ENCODE results near the gene BCAS3.

The BCAS3 gene

DNA sequence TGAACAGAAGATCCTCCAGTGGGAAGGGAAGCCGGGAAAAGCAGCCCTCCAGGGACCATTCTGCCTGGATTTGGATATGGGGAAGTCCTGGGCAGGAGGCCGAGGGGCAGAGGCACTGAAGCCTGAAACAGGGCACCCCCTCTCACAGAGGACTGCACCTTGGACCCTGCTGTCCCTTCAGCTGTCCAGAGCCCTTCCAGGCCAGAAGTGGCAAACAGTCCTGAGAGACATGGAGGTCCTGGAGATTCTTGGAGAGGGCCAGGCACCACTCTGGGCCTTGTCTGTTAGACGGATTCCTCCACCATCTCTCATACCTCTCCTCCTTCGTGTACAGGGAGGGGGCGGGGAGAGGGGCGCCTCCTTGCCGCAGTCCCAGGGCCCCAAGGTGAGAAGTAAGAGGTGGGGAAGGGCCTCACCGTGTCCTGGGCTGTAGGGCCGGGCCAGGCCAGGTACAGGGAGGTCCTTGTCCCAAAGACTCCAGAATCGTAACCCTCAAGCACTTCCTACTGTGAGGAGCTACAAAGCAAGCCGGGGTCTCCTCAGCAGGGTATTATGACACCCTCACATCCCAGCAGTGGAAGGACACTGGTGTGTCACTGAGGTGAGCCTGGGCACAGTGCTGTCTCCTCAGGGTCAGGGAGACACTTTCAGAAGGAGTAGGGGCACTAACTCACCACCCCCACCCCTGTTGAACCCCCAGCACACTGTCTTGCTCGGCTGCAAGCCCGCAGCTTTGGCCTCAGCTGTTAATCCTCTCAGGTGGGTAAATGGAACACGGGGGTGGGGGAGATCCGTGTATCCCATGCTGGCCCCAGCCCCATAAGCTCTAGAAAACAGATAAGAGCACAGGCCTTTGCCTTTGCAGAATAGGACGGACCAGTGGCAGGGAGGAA lies 705.4 kb downstream of the BCAS3 start:
- no peak overlapping the region for H3K27ac Mint-ChIP-seq
- no peaks in the 10 kb centered on the region for H3K9me3 Mint-ChIP-seq
- no peak overlapping the region for H3K4me3 Mint-ChIP-seq
- H3K36me3 Mint-ChIP-seq (ENCODE audit: low read depth) = no peaks in the 10 kb centered on the region
- no peak for DNase-seq
- H3K4me1 Mint-ChIP-seq = peaks cover 55% of the 10 kb centered on the region
- TF ChIP-seq, protein P1, sequence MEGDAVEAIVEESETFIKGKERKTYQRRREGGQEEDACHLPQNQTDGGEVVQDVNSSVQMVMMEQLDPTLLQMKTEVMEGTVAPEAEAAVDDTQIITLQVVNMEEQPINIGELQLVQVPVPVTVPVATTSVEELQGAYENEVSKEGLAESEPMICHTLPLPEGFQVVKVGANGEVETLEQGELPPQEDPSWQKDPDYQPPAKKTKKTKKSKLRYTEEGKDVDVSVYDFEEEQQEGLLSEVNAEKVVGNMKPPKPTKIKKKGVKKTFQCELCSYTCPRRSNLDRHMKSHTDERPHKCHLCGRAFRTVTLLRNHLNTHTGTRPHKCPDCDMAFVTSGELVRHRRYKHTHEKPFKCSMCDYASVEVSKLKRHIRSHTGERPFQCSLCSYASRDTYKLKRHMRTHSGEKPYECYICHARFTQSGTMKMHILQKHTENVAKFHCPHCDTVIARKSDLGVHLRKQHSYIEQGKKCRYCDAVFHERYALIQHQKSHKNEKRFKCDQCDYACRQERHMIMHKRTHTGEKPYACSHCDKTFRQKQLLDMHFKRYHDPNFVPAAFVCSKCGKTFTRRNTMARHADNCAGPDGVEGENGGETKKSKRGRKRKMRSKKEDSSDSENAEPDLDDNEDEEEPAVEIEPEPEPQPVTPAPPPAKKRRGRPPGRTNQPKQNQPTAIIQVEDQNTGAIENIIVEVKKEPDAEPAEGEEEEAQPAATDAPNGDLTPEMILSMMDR (IDR thresholded peaks at IDR 0.05) = no peak
- peaks cover 27% of the 10 kb centered on the region for H3K27me3 Mint-ChIP-seq (ENCODE audit: low read depth, poor library complexity)

DNA sequence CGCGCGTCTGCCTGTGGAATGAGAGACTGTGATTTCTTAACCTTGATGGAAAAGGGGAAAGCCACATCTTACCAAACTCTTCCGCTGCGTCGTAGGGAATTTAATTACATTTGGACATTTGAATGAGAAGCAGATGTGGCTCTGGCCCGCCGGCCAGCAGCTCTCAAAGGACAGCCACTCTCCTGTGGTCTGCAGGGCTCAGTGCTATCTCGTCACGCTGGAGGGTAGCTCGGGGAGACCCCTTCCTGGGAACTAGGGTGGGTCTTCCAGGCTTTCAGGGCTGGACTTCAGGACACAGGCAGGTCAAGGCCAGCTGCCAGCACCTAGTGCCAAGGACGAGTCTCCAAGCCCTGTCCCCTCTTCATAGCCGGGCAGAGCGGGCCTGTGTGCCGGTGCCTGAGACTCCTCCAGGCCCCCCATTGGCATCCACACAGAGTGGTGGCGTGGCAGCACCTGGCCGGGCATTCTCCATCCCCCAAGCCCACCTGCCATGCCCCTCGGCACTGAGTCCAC lies 706.1 kb downstream of the BCAS3 start:
- DNase-seq = no peak
- Mint-ChIP-seq H3K9me3 (no peaks in the 10 kb centered on the region), H3K36me3 (ENCODE audit: low read depth) (no peaks in the 10 kb centered on the region), H3K27ac (no peak overlapping the region), H3K4me3 (no peak overlapping the region), H3K4me1 (peaks cover 54% of the 10 kb centered on the region), H3K27me3 (ENCODE audit: low read depth, poor library complexity) (peaks cover 21% of the 10 kb centered on the region)
- TF ChIP-seq, protein P1 (IDR thresholded peaks at IDR 0.05) = no peak

DNA sequence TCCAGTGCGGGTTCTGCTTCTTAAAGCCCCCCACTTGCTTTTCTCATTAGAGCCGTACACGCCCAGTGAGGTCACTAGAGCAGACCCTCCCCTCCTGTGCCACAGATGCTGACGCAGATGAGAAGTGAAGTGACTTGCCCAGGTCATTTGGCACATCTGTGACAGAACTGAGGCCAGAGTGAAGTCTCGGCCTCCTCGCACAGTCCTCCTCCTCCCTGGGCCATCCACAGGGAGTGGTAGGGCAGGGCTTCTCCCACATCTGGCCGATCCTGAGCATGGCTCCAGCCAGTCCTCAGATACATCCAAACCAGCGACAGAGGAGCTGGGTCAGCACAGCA lies 706.7 kb downstream of the BCAS3 start:
- no peak for DNase-seq
- TF ChIP-seq, protein P1 (IDR thresholded peaks at IDR 0.05) = no peak
- Mint-ChIP-seq H3K4me3 (no peak overlapping the region), H3K36me3 (ENCODE audit: low read depth) (no peaks in the 10 kb centered on the region), H3K9me3 (no peaks in the 10 kb centered on the region), H3K27me3 (ENCODE audit: low read depth, poor library complexity) (peaks cover 19% of the 10 kb centered on the region), H3K27ac (no peak overlapping the region), H3K4me1 (peaks cover 54% of the 10 kb centered on the region)

DNA sequence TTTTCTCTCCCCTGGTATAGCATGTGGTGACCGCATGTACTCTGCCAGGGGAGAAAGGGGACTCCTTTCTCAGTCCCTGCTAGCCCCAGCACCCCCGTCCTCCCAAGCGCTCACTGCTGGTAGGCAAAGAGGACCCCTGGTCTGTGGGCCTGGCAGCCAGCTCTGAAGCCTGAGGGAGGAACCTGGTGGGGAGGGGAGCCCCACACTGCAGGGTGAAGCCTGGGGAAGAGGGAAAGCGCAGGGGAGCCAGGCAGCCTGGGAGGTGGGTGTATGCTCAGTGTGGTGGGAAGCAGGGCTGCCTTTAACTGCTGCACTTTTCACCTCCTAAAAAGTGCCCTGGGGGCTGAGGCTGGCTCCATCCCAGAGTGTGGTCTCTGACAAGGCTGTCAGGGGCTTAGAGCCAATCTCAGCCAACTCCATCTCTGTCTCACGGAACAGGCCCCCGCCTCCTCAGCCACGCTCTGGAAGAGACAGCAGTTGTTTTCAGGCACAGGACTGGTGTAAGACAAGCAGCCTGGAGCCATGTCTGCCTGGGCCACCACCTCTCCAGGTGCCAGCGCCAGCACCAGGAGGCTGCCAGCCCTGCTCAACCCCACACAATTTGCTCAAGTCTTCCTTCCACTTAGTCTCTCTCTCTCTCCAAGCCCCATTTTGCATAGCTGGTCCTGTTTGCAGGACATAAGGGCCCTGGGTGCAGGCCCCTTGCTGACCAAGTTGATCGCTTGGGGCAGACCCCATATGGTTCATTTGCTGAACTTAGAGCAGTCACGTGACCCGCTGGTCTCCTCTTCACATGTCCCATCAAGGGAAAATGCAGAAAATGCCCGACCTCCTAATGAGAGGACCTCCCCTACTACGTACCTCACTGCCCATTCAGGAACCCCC lies 707.3 kb downstream of the BCAS3 start:
- no peaks in the 10 kb centered on the region for H3K9me3 Mint-ChIP-seq
- peaks cover 17% of the 10 kb centered on the region for H3K27me3 Mint-ChIP-seq (ENCODE audit: low read depth, poor library complexity)
- H3K4me3 Mint-ChIP-seq = no peak overlapping the region
- DNase-seq = no peak
- H3K4me1 Mint-ChIP-seq = peaks cover 54% of the 10 kb centered on the region
- TF ChIP-seq, protein P1 (IDR thresholded peaks at IDR 0.05) = no peak
- peak overlapping the region; percentile 27 for H3K27ac Mint-ChIP-seq
- H3K36me3 Mint-ChIP-seq (ENCODE audit: low read depth) = no peaks in the 10 kb centered on the region

DNA sequence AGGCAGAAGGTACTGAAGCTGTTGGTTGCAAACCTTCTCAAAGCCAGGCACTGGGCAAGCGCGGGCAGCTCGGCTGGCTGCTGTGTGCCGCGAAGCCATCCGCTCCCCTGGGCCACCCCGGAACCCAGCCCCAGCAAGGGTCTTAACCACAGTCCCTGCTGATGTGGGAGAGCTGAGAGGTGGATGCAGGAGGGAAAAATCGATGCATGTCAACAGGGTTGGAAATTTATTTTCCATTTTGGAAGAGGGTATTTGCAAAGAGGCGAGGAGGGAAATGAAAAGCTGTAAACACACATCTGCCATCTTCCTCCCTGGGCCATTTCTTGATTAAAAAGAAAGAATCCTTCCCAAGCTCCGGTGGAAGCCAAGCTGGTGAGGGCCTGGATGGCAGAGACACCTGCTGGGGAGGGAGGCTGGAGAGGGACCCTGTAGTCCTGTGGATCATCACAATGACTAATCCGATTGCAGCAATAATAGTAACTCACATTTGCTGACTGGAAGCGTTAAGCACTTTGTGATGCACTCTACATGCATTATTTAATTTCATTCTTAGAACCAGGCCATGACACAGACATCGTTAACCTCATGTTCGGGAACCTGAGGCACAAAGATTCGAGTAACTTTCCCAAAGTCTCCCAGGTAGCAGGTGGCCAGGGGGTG lies 708.1 kb downstream of the BCAS3 start:
- Mint-ChIP-seq H3K9me3 (no peaks in the 10 kb centered on the region), H3K27me3 (ENCODE audit: low read depth, poor library complexity) (peaks cover 17% of the 10 kb centered on the region), H3K4me1 (peaks cover 54% of the 10 kb centered on the region), H3K36me3 (ENCODE audit: low read depth) (no peaks in the 10 kb centered on the region), H3K27ac (no peak overlapping the region), H3K4me3 (no peak overlapping the region)
- TF ChIP-seq, protein P1 (IDR thresholded peaks at IDR 0.05) = no peak
- no peak for DNase-seq

All from nephron progenitor cell (in vitro differentiated cells).